Keratinocyte (primary cell): ENCODE results near the gene GNB5. TPM values are rescaled to one million over a fixed set of nuclear protein-coding genes. Genes with fewer than 3 reads are reported as not detected.
A peak's percentile ranks its signal among the peaks of the same experiment; 100 is the strongest.

Experiments used
- DNase-seq: peaks from one replicate; pipeline ENCODE4 v3.0.0-alpha.2; 2011; ENCODE audit warnings: low read depth, missing footprints, low spot score
- FAIRE-seq: peaks from 2 replicates; lab custom pipeline; 2011; peaks lifted over from hg19 to GRCh38; lab: Jason Lieb, UNC
- H2AFZ ChIP-seq: 2 replicates; pipeline ENCODE4 v1.6.0; 2012; ENCODE audit warnings: low read length, control low read depth, inconsistent platforms; ENCODE audit not compliant: control insufficient read depth
- H3K27ac ChIP-seq: 2 replicates; pipeline ENCODE4 v1.5.1; 2011; ENCODE audit warnings: low read length; ENCODE audit not compliant: control insufficient read depth, insufficient read depth
- H3K27me3 ChIP-seq: 3 replicates; pipeline ENCODE4 v1.6.0; 2011; ENCODE audit warnings: low read length; ENCODE audit not compliant: control insufficient read depth, insufficient read depth; ENCODE audit errors: extremely low read depth
- H3K36me3 ChIP-seq, 2 experiments: 2 replicates in 1 of 2; 3 replicates in 1 of 2; pipeline ENCODE4 v1.5.1; 2011; ENCODE audit warnings: low read length in 2 of 2, mild to moderate bottlenecking in 1 of 2; ENCODE audit not compliant: control insufficient read depth in 2 of 2, insufficient read depth in 2 of 2; ENCODE audit errors: extremely low read depth in 1 of 2
- H3K4me1 ChIP-seq: 3 replicates; pipeline ENCODE4 v1.5.1; 2011; ENCODE audit warnings: low read length; ENCODE audit not compliant: control insufficient read depth, insufficient read depth; ENCODE audit errors: extremely low read depth
- H3K4me2 ChIP-seq: 3 replicates; pipeline ENCODE4 v1.6.0; 2011; ENCODE audit warnings: low read depth, low read length; ENCODE audit not compliant: control insufficient read depth, insufficient read depth; ENCODE audit errors: extremely low read depth
- H3K4me3 ChIP-seq, 3 experiments: fragments of 200-600 bp in 1 of 3; sonication (generic) in 1 of 3; 2 replicates in 2 of 3; 3 replicates in 1 of 3; pipeline ENCODE4 v1.5.1; 2011 to 2016; ENCODE audit warnings: low read length in 3 of 3, mild to moderate bottlenecking in 3 of 3, control low read depth in 2 of 3, inconsistent platforms in 1 of 3, low read depth in 1 of 3, mixed read lengths in 1 of 3, mixed run types in 1 of 3, moderate library complexity in 1 of 3; ENCODE audit not compliant: control insufficient read depth in 2 of 3, insufficient read depth in 2 of 3; ENCODE audit errors: extremely low read depth in 1 of 3
- H3K79me2 ChIP-seq: 2 replicates; pipeline ENCODE4 v1.6.0; 2012; ENCODE audit warnings: low read length; ENCODE audit not compliant: control insufficient read depth, insufficient read depth
- H3K9ac ChIP-seq: 3 replicates; pipeline ENCODE4 v1.6.0; 2011; ENCODE audit warnings: low read length; ENCODE audit not compliant: control insufficient read depth, insufficient read depth; ENCODE audit errors: extremely low read depth
- H3K9me1 ChIP-seq: 3 replicates; pipeline ENCODE4 v1.6.0; 2011; ENCODE audit warnings: low read length; ENCODE audit not compliant: control insufficient read depth, insufficient read depth; ENCODE audit errors: extremely low read depth
- H3K9me3 ChIP-seq: 2 replicates; pipeline ENCODE4 v1.5.1; 2012; ENCODE audit warnings: low read depth, low read length; ENCODE audit not compliant: control insufficient read depth
- H4K20me1 ChIP-seq: 3 replicates; pipeline ENCODE4 v1.6.0; 2011; ENCODE audit warnings: low read length; ENCODE audit not compliant: control insufficient read depth, insufficient read depth; ENCODE audit errors: extremely low read depth
- EZH2 ChIP-seq: IDR thresholded peaks from one replicate; pipeline ENCODE4 v1.6.1; 2012; ENCODE audit warnings: inconsistent platforms, mild to moderate bottlenecking, low read length, moderate library complexity
- dilution Hi-C: fragments of 300-500 bp; cut with MboI; formaldehyde crosslinking; loops from one replicate; pipeline ENCODE4 v1.7.0; 2020; ENCODE audit warnings: low sequenced_read_pairs; ENCODE audit not compliant: extremely low pct_ligation_motif_present
- polyA plus RNA-seq, 5 experiments: library from polyadenylated mRNA; depleted of rRNA in 3 of 5; stranded (reverse) in 3 of 5; stranded (forward) in 1 of 5; unstranded in 1 of 5; fragments of >200 nt; gene quantifications; 1 replicate in 1 of 5; 2 replicates in 3 of 5; 3 replicates in 1 of 5; pipeline versions ENCODE4 v1.2.1 to v1.2.3, GENCODE V29; 2011 to 2012; ENCODE audit warnings: missing spikeins in 2 of 5, low read depth in 1 of 5, low replicate concordance in 1 of 5
- TF ChIP-seq, protein P1 (sequence below), 3 experiments: IDR thresholded peaks in 1 of 3; conservative IDR thresholded peaks in 1 of 3; optimal IDR thresholded peaks in 1 of 3; 2 replicates in 2 of 3; 3 replicates in 1 of 3; pipeline versions ENCODE3 to v1.5.1; 2011; ENCODE audit warnings: low read length in 3 of 3, mild to moderate bottlenecking in 3 of 3, moderate library complexity in 2 of 3, control low read depth in 1 of 3, inconsistent platforms in 1 of 3; ENCODE audit not compliant: insufficient read depth in 2 of 3; ENCODE audit errors: extremely low read depth in 1 of 3

The GNB5 gene
- polyA plus RNA-seq, 1 donor (not counting 4 experiments of a cell fraction or from before 2014, with no cell fraction given), result 25.8 TPM

- Histone ChIP-seq H4K20me1 (no peaks in the 10 kb centered on the region), H3K4me3 (peak overlapping the region in 2 of 3 experiments; percentile 16 to 40), H3K9me3 (no peaks in the 10 kb centered on the region), H3K79me2 (no peaks in the 10 kb centered on the region), H3K36me3 (no peaks in the 10 kb centered on the region), H3K4me1 (peaks cover 34% of the 10 kb centered on the region), H3K4me2 (peak overlapping the region; percentile 77), H2AFZ (peak overlapping the region; percentile 55), H3K27ac (peak overlapping the region; percentile 95), H3K9me1 (no peaks in the 10 kb centered on the region), H3K9ac (peak overlapping the region; percentile 62), H3K27me3 (no peaks in the 10 kb centered on the region)
- dilution Hi-C loops, result no loop called here
- DNase-seq, result peak; percentile 95
- TF ChIP-seq EZH2, result no peak
- TF ChIP-seq, protein P1, sequence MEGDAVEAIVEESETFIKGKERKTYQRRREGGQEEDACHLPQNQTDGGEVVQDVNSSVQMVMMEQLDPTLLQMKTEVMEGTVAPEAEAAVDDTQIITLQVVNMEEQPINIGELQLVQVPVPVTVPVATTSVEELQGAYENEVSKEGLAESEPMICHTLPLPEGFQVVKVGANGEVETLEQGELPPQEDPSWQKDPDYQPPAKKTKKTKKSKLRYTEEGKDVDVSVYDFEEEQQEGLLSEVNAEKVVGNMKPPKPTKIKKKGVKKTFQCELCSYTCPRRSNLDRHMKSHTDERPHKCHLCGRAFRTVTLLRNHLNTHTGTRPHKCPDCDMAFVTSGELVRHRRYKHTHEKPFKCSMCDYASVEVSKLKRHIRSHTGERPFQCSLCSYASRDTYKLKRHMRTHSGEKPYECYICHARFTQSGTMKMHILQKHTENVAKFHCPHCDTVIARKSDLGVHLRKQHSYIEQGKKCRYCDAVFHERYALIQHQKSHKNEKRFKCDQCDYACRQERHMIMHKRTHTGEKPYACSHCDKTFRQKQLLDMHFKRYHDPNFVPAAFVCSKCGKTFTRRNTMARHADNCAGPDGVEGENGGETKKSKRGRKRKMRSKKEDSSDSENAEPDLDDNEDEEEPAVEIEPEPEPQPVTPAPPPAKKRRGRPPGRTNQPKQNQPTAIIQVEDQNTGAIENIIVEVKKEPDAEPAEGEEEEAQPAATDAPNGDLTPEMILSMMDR (optimal IDR thresholded peaks at IDR 0.05 in 1 of 3, IDR thresholded peaks at IDR 0.05 in 1 of 3, conservative IDR thresholded peaks at IDR 0.05 in 1 of 3; ENCODE audit: extremely low read depth in 1 of 3, insufficient read depth in 2 of 3, low read length in 3 of 3), result no peak
- peak; percentile 95 for FAIRE-seq
These were observed 97.4 kb downstream of the GNB5 start for GRCh38 chr15:52093539-52094510.

DNA sequence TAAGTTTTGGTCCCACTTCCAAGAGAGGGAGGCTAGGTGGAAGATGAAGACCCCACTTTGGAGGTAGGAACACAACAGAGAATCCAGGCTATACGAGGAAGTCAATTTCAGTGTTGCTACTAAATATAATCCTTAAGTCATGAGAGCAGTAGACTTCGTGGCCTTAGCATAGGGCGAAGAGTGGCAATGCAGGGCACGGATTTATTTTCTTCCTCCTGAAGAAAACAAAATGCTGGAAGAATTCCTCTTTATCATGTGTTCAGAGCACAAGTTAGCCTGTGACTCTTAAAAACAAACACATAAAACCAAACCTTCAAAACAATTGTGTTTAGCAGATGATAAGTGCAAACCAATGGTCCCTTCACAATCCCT lies 98.0 kb downstream of the GNB5 start:
- Histone ChIP-seq H3K9me1 (no peaks in the 10 kb centered on the region), H2AFZ (peak overlapping the region; percentile 32), H3K4me1 (peaks cover 34% of the 10 kb centered on the region), H3K9me3 (no peaks in the 10 kb centered on the region), H3K79me2 (no peaks in the 10 kb centered on the region), H3K4me2 (peak overlapping the region; percentile 77), H4K20me1 (no peaks in the 10 kb centered on the region), H3K27ac (peak overlapping the region; percentile 95), H3K4me3 (peak overlapping the region in 1 of 3 experiments; percentile 40), H3K9ac (peak overlapping the region; percentile 62), H3K36me3 (no peaks in the 10 kb centered on the region), H3K27me3 (no peaks in the 10 kb centered on the region)
- dilution Hi-C loops, result no loop called here
- FAIRE-seq (no peak), DNase-seq (no peak)
- no peak for TF ChIP-seq EZH2
- TF ChIP-seq, protein P1 (optimal IDR thresholded peaks at IDR 0.05 in 1 of 3, IDR thresholded peaks at IDR 0.05 in 1 of 3, conservative IDR thresholded peaks at IDR 0.05 in 1 of 3; ENCODE audit: extremely low read depth in 1 of 3, insufficient read depth in 2 of 3, low read length in 3 of 3), result no peak
